CD4-positive, alpha-beta T cell treated with Interleukin-4 for 1 hour (primary cell): ENCODE data around the gene MTG1.

Source experiments
- DNase-seq, 2 donors: peaks; one replicate each; pipeline ENCODE4 v3.0.0-alpha.2; 2020 to 2022

MTG1 gene, protein sequence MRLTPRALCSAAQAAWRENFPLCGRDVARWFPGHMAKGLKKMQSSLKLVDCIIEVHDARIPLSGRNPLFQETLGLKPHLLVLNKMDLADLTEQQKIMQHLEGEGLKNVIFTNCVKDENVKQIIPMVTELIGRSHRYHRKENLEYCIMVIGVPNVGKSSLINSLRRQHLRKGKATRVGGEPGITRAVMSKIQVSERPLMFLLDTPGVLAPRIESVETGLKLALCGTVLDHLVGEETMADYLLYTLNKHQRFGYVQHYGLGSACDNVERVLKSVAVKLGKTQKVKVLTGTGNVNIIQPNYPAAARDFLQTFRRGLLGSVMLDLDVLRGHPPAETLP

DNA sequence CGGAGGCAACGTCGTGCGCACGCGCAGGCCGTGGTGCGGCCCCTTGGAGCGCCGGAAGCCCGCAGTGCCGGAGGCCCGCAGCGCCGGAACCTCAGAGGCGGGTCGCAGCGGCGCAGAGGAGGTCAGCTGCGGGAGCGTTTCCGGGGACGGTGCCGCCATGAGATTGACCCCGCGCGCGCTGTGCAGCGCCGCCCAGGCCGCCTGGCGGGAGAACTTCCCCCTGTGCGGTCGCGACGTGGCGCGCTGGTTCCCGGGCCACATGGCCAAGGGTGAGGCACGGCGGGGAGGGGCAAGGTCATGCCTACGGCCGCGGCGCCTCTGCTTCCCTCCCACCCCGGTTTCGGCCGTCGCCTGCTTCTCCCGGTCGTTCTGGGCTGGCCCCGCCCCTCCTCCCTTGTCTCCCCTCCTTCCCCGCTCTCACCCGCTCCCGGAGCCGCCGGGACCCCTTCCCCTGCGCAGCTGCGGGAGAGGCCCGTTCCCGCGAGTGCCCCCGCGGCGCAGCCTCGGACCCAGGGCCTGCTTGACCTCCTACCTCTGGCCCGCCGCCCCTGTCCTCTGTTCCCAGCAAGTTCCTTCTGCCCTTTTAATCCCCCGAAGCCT, at the start of gene MTG1:
TSS of gene MTG1 (plus strand) at position 94 of the 600 bp plus-strand sequence. CDS start at position 158, 64 bp downstream.
- DNase-seq, result peak; percentile 93

DNA sequence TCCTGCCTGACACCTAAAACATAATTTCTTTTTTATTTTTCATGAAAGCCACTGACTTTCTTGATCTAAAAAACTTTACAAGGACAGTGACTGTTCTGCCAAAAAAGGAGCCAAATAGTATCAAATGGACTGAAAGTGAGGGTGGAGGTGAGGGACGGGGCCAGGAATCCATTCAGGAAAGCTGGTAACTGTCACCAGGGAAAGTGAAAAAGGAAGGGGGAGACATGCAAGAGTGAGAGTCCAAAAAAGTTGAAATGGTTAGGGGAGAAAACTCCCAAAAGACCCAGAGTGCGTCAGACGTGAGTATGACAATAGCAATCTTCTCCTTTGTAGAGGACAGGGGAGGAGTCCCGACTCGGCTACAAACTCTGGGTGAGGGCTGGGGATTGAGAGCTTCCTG, 49.7 kb upstream of the MTG1 start:
- DNase-seq, result no peak

DNA sequence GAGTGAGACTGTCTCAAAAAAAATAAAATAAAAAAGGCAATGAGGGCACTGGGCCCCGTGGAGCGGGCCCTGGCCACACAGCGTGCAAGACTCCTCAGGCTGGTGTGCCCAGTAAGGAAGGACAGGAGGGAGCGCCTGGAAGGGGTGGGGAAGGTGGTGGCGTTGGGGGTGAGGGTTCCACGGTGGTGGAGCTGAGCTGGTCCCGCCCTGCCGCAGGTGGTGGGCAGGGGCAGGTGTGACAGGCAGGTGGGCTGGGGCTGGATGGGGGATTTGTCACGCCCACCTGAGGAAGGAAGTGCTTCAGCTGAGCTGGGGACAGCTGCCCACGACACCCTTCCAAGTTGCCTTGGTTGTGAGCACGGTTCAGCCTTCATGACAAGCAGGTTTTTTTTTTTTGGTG, 47.5 kb upstream of the MTG1 start:
- DNase-seq, result no peak

DNA sequence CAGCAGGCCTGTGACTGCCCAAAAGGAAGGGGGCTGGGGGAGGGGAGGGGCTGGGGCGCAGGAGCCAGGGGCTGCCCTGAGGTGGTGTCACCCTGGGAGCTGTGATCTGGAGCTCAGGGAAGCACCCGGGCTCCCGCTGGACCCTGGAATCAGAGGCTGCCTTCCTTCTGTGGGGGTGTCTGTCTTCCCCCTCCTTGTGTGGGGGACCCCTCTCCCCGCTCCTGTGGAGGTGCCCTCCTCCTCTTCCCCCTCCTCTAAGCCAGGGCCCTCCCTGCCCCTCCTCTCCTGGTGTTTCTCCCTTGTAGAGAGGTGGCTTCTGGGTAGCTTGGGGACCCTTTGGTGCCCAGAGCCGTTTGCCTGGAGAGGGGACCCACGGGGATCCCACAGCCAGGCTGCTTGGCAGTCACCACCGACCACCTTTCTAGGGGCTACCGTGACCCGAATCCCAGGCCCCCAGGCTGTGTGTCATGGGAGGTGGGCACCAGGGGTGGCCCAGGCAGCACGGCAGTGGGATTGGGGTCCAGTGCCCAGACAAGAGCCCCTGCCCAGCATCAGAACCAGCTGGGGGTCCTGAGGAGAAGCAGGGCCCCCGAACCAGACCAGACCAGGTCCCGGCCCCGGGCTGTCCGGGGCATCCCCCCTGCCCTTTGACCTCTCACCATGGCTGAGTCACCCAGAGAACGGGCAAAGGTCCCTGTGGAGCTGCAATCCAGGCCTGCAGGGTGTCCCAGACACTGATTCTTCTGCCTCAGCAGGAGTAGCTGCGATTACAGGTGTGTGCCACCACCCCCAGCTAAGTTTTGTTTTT, 46.0 kb upstream of the MTG1 start:
- no peak for DNase-seq

DNA sequence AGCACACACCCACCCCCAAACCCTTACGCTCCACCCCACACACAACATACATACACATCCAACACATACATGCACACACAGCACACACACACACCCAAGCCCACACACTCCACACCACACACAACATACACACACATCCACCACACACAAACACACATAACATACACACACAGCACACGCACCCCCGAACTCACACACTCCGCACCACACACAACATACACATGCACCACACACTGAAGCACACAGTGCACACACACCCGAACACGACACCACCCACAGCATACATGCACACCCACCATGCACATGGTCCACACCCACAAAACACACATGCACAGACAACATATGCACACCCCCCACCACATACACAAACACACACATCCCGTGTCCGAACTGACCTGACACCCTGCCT, 44.8 kb upstream of the MTG1 start:
- DNase-seq, result no peak

DNA sequence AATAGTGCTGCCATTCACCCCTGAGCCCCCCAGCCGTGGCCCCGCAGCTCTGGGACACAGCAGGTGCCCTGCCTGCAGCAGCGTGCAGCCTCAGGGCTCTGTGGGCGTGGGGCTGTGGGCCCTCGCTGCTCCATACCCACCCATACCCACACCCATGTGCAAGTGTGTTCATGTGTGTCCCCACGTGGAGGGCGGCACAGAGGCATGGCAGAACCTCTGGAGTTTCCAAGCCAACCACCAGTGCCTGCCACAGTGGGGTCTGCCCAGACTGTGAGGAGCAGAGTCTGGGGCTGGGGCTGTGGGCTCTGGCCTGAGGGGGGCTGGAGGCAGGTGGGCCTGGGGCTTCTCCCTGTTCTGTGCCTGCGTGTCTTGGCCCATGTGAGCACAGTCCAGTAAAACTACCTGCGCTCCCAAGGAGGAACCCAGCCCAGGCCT, 44.4 kb upstream of the MTG1 start:
- no peak for DNase-seq

DNA sequence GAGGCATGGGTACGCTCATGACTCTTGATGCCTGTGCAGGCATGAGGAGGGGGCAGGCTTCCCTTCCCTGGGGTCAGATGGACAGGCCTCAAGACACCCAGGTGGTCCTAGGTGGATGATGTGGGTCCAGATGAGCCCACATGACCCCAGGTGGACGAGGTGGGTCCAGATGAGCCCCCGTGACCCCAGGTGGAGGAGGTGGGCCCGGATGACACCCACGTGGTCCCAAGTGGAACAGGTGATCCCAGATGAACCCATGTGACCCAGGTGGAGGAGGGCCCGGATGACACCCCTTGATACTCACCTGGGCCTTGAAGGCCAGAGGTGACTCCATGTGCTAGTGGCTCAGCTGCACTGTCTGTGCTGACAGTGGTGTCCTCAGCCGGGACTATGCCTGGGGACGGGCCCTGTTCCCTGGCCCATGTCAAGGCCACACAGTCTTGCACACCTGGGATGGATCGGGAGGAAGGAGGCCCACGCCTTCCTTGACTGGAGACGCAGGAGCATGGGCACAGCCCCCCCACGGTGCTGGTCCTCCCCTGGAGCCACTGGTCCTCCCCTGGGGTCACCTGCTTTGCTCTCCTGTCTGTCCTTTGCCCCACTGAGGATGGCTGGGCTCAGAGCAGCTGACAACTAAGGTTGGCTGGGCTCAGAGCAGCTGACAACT, 43.5 kb upstream of the MTG1 start:
- no peak for DNase-seq

DNA sequence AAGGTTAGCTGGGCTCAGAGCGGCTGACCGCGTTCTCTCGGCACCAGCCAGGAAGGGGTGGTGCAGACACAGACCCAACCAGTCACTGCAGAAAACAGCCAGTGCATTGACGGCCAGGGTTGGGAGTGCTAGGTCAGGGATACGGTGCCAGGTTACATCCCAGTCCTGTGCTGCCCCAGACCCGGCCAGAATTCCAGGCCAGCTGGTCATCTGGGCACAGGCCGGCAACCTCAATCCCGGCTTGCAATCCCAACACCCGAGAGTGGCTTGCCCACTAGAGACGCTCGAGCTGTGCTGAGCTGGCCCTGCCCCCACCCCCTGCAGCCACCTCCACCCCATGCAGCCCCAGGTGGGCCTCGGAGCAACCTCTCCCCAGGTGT, 43.0 kb upstream of the MTG1 start:
- DNase-seq, result no peak

DNA sequence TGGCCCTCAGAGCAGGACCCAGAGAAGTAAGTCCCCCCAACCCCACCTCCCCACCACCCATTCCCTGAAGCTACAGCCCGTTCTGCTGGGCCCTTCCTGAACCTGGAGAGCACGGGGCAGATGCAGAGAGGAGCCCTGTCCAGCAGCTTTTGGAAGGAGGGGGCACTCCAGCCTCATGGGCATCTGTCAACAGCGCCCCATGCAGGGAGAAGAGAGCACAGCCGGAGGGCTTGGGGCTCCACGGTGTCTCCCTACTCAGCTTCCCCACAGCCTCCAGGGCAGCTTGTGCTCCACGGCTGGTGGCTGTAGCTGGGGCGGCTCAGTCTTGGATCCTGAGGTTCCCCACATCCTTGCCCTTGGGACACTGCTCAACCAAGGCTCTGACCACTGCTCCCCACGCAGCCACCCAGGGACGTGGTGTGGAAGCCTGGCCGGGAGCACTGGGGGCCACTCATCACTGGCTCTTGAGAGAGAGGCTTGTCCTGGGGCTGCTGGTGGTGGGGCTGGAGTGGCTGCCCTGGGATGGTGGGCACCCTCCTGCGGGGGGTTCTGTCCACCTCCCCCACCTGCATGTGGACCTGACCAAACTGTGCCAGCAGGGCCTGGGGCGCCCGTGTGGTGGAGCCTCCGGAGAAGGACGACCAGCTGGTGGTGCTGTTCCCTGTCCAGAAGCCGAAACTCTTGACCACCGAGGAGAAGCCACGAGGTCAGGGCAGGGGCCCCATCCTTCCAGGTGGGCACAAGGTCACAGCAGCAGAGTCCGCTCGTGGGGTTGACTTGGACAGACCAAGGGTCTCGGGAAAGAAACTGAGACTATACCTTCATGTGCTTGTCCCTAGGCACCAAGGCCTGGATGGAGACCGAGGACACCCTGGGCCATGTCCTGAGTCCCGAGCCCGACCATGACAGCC, 42.3 kb upstream of the MTG1 start:
- no peak for DNase-seq

DNA sequence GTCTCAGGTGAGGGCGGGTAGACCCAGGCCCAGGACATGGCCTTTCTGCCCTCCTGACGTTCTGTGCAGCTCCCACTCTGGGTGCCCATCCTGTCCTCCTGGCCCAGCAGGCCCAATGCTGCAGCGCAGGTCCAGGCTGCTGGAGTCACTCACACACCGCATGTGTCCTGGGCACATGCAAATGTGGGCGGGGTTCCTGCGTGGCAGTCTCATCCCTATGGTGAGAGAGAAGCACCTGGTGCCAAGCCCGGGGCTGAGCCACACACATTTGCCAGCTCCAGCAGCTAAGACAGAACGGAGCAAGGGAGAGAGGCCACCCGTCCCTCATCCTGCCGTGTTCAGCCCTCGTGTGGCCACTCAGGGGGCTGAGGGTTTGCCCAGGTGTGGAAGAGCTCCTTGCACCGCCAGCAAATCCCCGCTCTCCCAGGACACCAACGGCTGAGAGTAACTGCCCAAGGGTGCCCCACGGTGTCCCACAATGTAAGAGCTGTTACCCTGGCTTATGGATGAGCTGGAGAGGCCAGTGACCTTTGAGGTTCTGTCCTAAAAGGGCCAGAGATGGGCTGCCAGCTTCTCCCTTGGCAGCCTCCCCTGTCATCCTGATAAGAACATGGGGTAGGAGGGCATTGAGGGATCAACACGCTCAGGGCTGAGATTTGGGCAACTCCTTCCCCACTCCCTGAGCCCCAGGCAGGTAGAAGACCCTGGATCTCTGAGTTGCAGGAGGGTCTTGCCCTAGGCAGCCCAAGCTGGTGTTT, 40.6 kb upstream of the MTG1 start:
- DNase-seq, result no peak

DNA sequence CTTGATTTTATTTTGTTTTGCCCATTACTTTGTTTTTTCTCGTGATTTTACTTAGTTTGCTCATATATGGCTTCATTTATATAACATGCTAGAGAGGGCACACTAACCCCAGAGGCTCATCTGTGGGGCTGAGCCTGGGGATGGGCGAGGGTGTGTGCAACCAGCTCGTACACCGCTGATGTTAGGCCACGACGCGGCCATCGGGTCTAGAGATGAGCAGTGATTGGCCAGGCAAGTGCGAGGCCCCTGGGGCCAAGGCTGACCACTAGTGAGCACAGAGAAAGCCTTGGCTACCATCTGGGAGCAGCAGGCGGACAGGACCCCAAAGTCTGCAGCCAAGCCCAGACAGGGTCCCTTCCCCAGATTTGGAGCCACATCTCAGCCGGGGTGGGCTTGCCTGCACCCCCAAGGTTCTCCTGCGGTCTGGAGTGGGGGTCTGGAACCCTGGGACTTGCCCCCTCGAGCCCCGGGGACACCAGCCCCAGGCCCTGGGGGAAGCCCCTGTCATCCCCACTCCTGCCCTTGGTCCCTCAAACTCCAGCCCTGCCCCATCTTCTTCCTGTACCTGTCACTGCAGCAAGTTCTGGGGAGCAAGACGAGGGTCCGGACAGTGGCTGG, 39.9 kb upstream of the MTG1 start:
- DNase-seq, result no peak

DNA sequence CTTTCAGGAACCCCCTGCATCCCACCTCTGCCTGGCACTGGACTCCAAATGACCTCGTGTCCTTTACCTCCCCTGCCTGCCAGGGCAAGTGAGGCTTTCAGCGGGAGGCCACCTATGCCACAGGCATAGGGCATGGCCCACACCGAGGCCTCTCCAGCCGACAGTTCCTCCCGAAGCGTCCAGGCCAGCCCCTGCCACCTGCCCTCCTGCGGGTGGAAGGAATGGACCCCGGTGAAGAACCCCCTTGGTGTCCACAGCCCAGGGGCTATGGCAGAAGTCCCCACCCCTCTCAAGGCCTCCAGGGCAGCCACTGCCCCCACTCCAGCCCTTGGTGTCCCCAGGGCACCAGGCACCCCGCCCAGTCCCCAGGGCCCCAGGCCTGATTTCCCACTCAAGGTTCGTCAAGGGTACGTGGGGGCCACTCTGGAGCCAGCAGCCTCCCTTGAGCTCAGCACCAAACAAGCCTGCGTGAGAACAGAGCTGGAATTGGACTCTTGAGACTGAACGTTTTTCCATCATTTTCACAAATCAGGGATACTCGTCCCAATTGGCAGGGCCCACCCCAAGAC, 39.2 kb upstream of the MTG1 start:
- DNase-seq, result no peak

DNA sequence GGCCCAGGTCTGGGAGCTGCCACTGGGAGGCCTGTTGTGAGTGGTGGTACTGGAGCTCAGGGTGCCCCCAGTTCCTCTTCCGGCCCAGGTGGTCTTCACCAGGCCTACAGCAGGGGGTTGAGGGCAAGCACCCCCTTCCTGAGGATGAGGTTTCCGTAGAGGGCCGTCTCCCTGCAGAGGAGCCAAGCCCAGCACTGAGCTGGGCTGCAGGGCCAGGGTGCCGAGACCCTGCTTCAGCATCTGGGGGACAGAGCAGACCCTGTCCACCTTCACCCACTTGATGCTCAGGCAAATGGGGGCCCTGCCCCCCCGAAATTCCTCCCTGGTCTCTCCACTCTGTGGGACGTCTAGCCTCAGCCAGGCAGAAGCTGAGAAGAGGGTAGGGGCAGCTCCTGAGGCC, 38.7 kb upstream of the MTG1 start:
- DNase-seq, result no peak

DNA sequence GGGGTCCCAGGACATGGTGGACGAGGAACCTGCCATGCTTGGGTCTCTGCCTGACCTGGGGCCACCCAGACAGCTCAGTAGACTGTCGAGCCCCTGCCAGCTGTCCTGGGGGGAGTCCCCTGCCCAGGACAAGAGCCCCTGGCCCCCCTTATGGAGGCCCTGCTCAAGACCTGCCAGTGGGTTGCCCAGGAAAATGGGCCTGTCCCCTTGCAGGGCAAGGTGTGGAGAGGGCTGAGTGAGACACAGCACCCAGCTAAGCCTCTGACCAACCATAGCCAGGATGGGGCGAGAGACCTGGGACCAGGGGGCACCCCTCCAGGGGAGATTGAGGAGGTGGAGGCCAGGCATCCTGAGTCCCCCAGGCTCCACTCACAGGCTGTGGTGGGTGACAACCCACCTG, 38.0 kb upstream of the MTG1 start:
- DNase-seq, result no peak

DNA sequence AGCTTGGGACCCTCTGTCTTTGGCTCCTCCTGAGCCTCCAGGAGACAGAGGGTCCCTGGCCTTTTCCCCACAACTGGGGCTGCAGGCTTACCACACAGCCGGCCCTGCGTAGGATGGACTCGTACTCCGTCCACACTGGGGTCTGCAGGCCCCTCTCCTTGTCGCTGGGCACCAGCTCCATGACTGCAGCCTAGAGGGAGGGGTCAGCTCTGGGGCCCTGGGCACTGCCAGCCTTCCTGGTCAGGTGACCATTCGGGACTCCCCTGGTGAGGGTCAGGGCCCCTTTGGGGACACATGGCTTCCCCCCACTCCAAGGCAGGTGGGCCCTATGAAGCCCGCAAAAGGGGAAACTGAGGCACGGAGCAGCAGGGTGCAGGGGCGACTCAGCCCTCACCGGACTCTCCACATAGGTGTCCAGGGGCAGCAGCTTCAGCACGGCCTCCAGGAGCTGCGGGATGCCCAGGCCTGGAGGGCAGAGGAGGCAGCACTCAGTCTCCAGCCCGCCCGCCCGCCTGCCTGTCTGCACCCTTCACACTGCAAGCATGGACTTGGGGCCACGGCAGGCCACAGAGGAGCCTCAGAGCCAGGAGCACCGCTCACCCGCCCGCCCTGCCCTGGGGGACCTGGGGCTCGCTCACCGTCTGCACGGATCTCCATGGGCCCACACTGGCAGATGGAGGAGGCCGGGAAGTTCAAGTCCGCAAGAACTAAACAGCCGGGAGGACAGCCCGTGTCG, 37.2 kb upstream of the MTG1 start:
- DNase-seq, result no peak

DNA sequence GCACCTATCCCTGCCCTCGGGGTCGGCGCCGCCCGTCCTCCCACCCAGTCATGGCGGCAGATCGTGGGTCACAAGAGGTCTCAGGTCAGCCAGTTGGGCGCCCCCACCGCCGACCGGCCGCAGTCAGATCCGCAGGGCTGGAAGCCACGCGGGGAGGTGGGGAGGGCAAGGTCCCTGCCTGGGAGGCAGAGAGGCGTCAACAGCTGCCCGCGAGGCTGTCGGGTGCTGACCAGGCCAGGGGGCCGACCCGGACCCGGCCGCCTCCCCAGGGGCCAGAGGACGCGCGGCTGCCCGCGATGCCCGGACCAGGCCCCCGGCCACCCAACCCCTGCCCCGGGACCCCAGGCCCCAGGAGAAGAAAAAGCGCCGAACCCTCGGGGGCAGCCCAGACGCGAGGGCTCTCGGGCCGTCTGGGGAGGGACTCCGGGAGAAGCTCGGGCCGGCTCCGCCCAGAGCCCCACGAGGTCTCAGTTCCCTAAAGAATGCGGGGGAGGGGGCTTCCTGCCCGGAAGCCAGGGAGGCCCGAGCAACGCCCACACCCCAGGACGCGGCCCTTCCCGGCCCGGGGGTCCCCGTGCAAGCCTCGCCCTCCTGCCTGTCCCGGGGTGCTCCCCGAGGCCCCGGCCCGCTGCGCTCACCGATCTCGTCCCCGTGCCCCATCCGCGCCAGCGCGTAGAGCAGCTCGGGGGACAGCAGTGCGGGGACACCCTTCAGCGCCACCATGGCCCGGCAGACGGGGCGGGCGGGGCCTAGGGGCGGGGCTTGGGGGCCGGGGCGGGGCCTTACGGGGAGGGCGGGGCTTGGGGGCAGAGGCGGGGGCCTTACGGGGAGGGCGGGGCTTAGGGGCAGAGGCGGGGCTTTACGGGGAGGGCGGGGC, 36.4 kb upstream of the MTG1 start, which contains the start of gene FUOM:
TSS of gene FUOM (minus strand) at position 735 of the 877 bp plus-strand sequence. CDS start at position 723, 12 bp downstream.
- peak; percentile 80 to 81 for DNase-seq

DNA sequence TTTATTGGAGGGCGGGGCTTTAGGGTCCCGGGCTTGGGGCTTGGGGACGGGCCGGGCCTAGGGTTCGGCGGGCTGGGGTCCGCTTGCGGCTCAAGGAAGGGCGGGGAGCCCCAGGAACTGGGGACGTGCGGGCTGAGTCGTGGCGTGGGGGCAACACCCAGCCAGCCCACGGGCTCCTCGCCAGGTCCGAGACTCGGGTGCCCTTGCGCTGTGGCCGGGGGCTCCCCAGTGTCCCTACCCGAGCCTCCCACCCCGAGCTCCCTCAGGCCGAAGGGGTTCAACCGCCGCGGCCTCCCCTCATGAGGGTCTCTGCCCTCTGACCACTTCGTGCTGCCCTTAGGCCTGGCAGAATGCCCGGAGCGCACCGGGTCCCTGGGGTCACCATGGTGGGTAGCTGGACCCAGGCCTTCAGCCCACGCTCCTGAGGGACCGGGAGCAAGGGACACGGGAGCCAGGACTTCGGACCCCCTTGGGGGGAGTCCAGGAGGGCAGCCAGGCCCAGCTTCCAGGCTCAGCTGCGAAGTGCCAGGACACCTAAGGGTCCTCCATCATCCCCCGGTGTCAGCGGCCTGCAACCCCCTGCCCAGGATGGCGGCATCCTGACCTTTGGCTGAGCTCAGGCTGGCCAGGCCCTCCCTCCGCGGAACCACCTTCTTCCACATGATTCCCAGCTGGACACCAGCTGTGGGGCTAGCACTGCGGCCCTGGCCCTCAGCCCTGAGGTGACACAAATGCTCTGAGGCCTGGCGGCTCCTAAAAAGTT, 35.6 kb upstream of the MTG1 start:
- DNase-seq, result no peak

DNA sequence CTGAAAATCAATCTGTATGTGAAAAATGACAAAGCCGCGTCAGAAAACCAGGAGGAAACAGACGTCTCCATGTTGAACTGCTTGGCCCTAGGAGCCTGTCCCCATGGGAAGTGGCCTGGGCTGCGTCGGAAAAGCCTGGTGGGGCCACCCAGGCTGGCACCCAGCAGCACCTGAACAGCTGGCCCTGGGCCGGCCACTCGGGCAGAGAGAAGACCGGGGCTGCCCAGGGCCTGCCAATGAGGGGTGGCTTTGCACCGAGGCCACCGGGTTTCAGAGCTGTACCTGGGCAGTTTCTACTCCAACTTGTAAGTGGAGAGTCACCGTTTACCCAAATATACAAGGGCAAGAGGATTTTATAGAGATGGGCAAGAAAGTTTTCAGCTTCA, 35.0 kb upstream of the MTG1 start:
- peak in 1 of 2 donors; percentile 12 for DNase-seq
